ENCODE results near the gene COL15A1.

The COL15A1 gene

GRCh38 chr9:98916660-98917059 lies 27.0 kb upstream of the COL15A1 start:
- no peak for DNase-seq (ENCODE audit: low read depth in 2 of 2)

- no peak for DNase-seq (ENCODE audit: low read depth in 2 of 2)
Observed at GRCh38 chr9:98917746-98918487, 25.8 kb upstream of the COL15A1 start.

GRCh38 chr9:98921732-98922131 lies 22.0 kb upstream of the COL15A1 start:
- DNase-seq (ENCODE audit: low read depth in 2 of 2), result no peak

GRCh38 chr9:98922721-98923435 lies 20.8 kb upstream of the COL15A1 start:
- no peak for DNase-seq (ENCODE audit: low read depth in 2 of 2)

- no peak for DNase-seq (ENCODE audit: low read depth in 2 of 2)
Observed at GRCh38 chr9:98923451-98924123, 20.1 kb upstream of the COL15A1 start.

- no peak for DNase-seq (ENCODE audit: low read depth in 2 of 2)
Observed at GRCh38 chr9:98924946-98925820, 18.5 kb upstream of the COL15A1 start.

- no peak for DNase-seq (ENCODE audit: low read depth in 2 of 2)
Observed at GRCh38 chr9:98925956-98926355, 17.8 kb upstream of the COL15A1 start.

GRCh38 chr9:98927724-98928123 lies 16.0 kb upstream of the COL15A1 start:
- DNase-seq (ENCODE audit: low read depth in 2 of 2), result no peak

- DNase-seq (ENCODE audit: low read depth in 2 of 2), result no peak
Observed at GRCh38 chr9:98929071-98929470, 14.6 kb upstream of the COL15A1 start.

- no peak for DNase-seq (ENCODE audit: low read depth in 2 of 2)
Observed at GRCh38 chr9:98929895-98930341, 13.8 kb upstream of the COL15A1 start.

GRCh38 chr9:98930792-98931191 lies 12.9 kb upstream of the COL15A1 start:
- DNase-seq (ENCODE audit: low read depth in 2 of 2), result no peak

- no peak for DNase-seq (ENCODE audit: low read depth in 2 of 2)
Observed at GRCh38 chr9:98931600-98932389, 11.9 kb upstream of the COL15A1 start.

GRCh38 chr9:98933185-98933584 lies 10.5 kb upstream of the COL15A1 start:
- no peak for DNase-seq (ENCODE audit: low read depth in 2 of 2)

GRCh38 chr9:98933890-98934289 lies 9.8 kb upstream of the COL15A1 start:
- no peak for DNase-seq (ENCODE audit: low read depth in 2 of 2)

- no peak for DNase-seq (ENCODE audit: low read depth in 2 of 2)
Observed at GRCh38 chr9:98935071-98935505, 8.6 kb upstream of the COL15A1 start.

GRCh38 chr9:98940276-98940675 lies 3.4 kb upstream of the COL15A1 start:
- DNase-seq (ENCODE audit: low read depth in 2 of 2), result no peak

- no peak for DNase-seq (ENCODE audit: low read depth in 2 of 2)
Observed at GRCh38 chr9:98941946-98942523, 1.7 kb upstream of the COL15A1 start.

- DNase-seq (ENCODE audit: low read depth in 2 of 2), result no peak
Observed at GRCh38 chr9:98942906-98943681, 613 bp upstream of the COL15A1 start.

GRCh38 chr9:98944057-98944733 lies 488 bp downstream of the COL15A1 start:
- no peak for DNase-seq (ENCODE audit: low read depth in 2 of 2)
